Adrenal gland (tissue), 19 donors: ENCODE data around the gene EFNA4. TPM values are rescaled to one million over a fixed set of nuclear protein-coding genes. Genes with fewer than 3 reads are reported as not detected.
A peak's percentile ranks its signal among the peaks of the same experiment; 100 is the strongest.

ENCODE experiments used
- DNase-seq, 7 donors: peaks; one replicate each; pipeline ENCODE4 v3.0.0-alpha.2; 2019 to 2020
- H3K27ac ChIP-seq, 5 donors: fragments of 200-600 bp; sonication (generic) in 4 of 5; 1 replicate in 3 of 5; 2 replicates in 2 of 5; pipeline versions ENCODE4 v1.5.1 to v1.8.0; 2016 to 2020; ENCODE audit warnings: mild to moderate bottlenecking in 1 of 5
- H3K27me3 ChIP-seq: fragments of 200-600 bp; 2 replicates; pipeline ENCODE4 v1.8.0; 2021
- H3K36me3 ChIP-seq, 2 donors: fragments of 200-600 bp; replicated peaks in 1 of 2; 1 replicate in 1 of 2; 2 replicates in 1 of 2; pipeline versions ENCODE4 v1.5.1 to v1.8.0; 2018 to 2022
- H3K4me1 ChIP-seq, 2 donors: fragments of 200-600 bp; replicated peaks in 1 of 2; 1 replicate in 1 of 2; 2 replicates in 1 of 2; pipeline versions ENCODE4 v1.5.1 to v1.8.0; 2018 to 2021
- H3K4me3 ChIP-seq, 4 donors: fragments of 200-600 bp; sonication (generic) in 3 of 4; one replicate each; pipeline ENCODE4 v1.5.1; 2016 to 2018
- H3K9me3 ChIP-seq, 3 donors: fragments of 200-600 bp; sonication (generic) in 1 of 3; replicated peaks in 1 of 3; 1 replicate in 2 of 3; 2 replicates in 1 of 3; pipeline versions ENCODE4 v1.5.1 to v1.8.0; 2016 to 2021
- POLR2A ChIP-seq, 2 donors: fragments of 450-650 bp; IDR thresholded peaks; one replicate each; pipeline ENCODE4 v1.6.1; 2017; ENCODE audit warnings: antibody characterized with exemption in 2 of 2, mild to moderate bottlenecking in 2 of 2, moderate library complexity in 1 of 2
- WGBS, 4 donors: extraction: QIAGEN DNeasy Blood & Tissue Kit in 2 of 4; methylation state at CpG; one replicate each; pipeline versions ENCODE4 v1.1.5 to v1.1.7; 2013 to 2017; 5-methylcytosine and 5-hydroxymethylcytosine counted together
- intact Hi-C, 2 donors: fragments of 100-400 bp; cut with DNase I; formaldehyde crosslinking; loops; one replicate each; pipeline versions ENCODE4 v1.14.1 to v1.15.0; 2022 to 2023
- long read RNA-seq, 10 donors: library from polyadenylated mRNA in 3 of 10; unstranded in 2 of 10; stranded (forward) in 1 of 10; transcript quantifications; one replicate each; pipeline ENCODE4 v2.0.0 and lab custom pipeline, GENCODE V29; 2021 to 2026
- polyA plus RNA-seq, 3 donors: library from polyadenylated mRNA; stranded (reverse); fragments of 200-250 nt in 2 of 3; fragments of 350-450 nt in 1 of 3; fragmentation: Illumina TruSeq in 1 of 3; extraction: RNeasy Lipid Tissue Mini Kit (QIAGEN cat#74804) in 1 of 3; gene quantifications; one replicate each; pipeline ENCODE4 v1.2.3, GENCODE V29; 2013 to 2014
- total RNA-seq, 9 donors: library from RNA; depleted of rRNA in 4 of 9; stranded (reverse); fragments of >200 nt in 4 of 9; fragments of 120-200 nt in 1 of 9; fragmentation: NEBNext Ultra II Directional in 1 of 9; extraction: Animal tissue kit (Norgen Biotek cat#: 25700) in 1 of 9; gene quantifications; one replicate each; pipeline versions ENCODE4 v1.1.0 to v1.2.4, GENCODE V29; 2013 to 2023
- TF ChIP-seq, protein P1 (sequence below), 6 experiments: fragments of 450-650 bp in 4 of 6; fragments of 200-600 bp in 2 of 6; sonication (generic) in 1 of 6; IDR thresholded peaks; 1 replicate in 5 of 6; 2 replicates in 1 of 6; pipeline versions ENCODE4 v1.5.1 to v1.8.0; 2016 to 2021; ENCODE audit warnings: antibody characterized with exemption in 6 of 6, mild to moderate bottlenecking in 2 of 6, moderate library complexity in 1 of 6
- donor health status: healthy with polysubstance abuse.
- donor health status: Bipolar disorder and iron deficiency.
- donor health status: DM: yes; HTN: yes; CAD: no.
- donor health status: DM: no; HTN: no; CAD: no.
- donor health status: DM: no; HTN: no; CAD: no.
- donor health status: DM: yes; HTN: yes; CAD: no.

EFNA4 gene, protein sequence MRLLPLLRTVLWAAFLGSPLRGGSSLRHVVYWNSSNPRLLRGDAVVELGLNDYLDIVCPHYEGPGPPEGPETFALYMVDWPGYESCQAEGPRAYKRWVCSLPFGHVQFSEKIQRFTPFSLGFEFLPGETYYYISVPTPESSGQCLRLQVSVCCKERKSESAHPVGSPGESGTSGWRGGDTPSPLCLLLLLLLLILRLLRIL
- 10 to 100 TPM in 5 of 9 donors, 1 to 10 TPM in 4; 3.5 to 28.7 (median 12.7) TPM for total RNA-seq
- 10 to 100 TPM; 10.0 to 23.5 (median 12.1) TPM for polyA plus RNA-seq
- long read RNA-seq, donor 1, transcript EFNA4-202 (4 exons, 1,263 nt) = major isoform, 15 of 18 reads
- long read RNA-seq, donor 1, partial matches to known transcripts = 0 of 18 reads
- long read RNA-seq, donor 1, other reads (novel, unspliced or antisense) = 0 of 18 reads
- long read RNA-seq, donor 2, transcript EFNA4-202 (4 exons, 1,263 nt) = major isoform, 9 of 9 reads
- long read RNA-seq, donor 2, partial matches to known transcripts = 0 of 9 reads
- long read RNA-seq, donor 2, other reads (novel, unspliced or antisense) = 0 of 9 reads
- long read RNA-seq, donor 3, transcript EFNA4-202 (4 exons, 1,263 nt) = major isoform, 11 of 11 reads
- long read RNA-seq, donor 3, partial matches to known transcripts = 0 of 11 reads
- long read RNA-seq, donor 3, other reads (novel, unspliced or antisense) = 0 of 11 reads
- long read RNA-seq, donor 4, transcript EFNA4-202 (4 exons, 1,263 nt) = major isoform, 8 of 14 reads
- long read RNA-seq, donor 4, partial matches to known transcripts = 0 of 14 reads
- long read RNA-seq, donor 4, other reads (novel, unspliced or antisense) = 3 of 14 reads
- long read RNA-seq, donor 5, transcript EFNA4-202 (4 exons, 1,263 nt) = major isoform, 9 of 11 reads
- long read RNA-seq, donor 5, partial matches to known transcripts = 0 of 11 reads
- long read RNA-seq, donor 5, other reads (novel, unspliced or antisense) = 0 of 11 reads
- long read RNA-seq, donor 6, transcript EFNA4-202 (4 exons, 1,263 nt) = major isoform, 7 of 10 reads
- long read RNA-seq, donor 6, partial matches to known transcripts = 3 of 10 reads
- long read RNA-seq, donor 6, other reads (novel, unspliced or antisense) = 0 of 10 reads
- long read RNA-seq, donor 7, transcript EFNA4-202 (4 exons, 1,263 nt) = major isoform, 9 of 19 reads
- long read RNA-seq, donor 7, partial matches to known transcripts = 10 of 19 reads
- long read RNA-seq, donor 7, other reads (novel, unspliced or antisense) = 0 of 19 reads
- long read RNA-seq, donor 8, partial matches to known transcripts = 0 of 4 reads
- long read RNA-seq, donor 8, other reads (novel, unspliced or antisense) = 0 of 4 reads
- long read RNA-seq, donor 9, transcript EFNA4-202 (4 exons, 1,263 nt) = major isoform, 8 of 8 reads
- long read RNA-seq, donor 9, partial matches to known transcripts = 0 of 8 reads
- long read RNA-seq, donor 9, other reads (novel, unspliced or antisense) = 0 of 8 reads
- long read RNA-seq, donor 10, partial matches to known transcripts = 0 of 4 reads
- long read RNA-seq, donor 10, other reads (novel, unspliced or antisense) = 0 of 4 reads

DNA sequence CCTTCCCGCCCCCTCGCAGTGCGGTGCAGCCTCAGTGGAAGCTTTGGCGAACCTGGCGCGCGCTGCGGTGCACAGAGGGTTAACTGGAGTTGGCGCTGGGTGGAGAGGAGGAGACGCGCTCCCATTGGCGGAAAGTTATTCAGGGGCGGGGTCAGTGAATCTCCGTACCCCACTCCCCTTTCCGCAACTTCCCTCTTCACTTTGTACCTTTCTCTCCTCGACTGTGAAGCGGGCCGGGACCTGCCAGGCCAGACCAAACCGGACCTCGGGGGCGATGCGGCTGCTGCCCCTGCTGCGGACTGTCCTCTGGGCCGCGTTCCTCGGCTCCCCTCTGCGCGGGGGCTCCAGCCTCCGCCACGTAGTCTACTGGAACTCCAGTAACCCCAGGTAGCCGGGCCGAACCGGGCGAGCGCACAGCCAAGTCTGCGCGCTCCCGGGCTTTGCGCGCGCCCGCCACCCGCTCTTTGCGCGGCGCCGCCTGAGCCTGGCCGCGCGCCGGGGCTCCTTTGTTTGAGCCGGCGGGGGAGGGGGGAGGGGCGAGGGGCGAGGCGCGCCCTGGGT lies at the start of gene EFNA4:
Gene EFNA4 (plus strand): TSS at position 191 of the 561 bp plus-strand sequence. CDS start 84 bp downstream, at position 275.
- Histone ChIP-seq H3K9me3 (no peaks in the 10 kb centered on the region), H3K4me1 (peaks cover 11 to 36% of the 10 kb centered on the region in 2 donors), H3K36me3 (peaks cover 0 to 2% of the 10 kb centered on the region in 2 donors), H3K27me3 (no peaks in the 10 kb centered on the region), H3K27ac (peak within 1 kb of the TSS; percentile 20 to 94 (median 78)), H3K4me3 (peak within 1 kb of the TSS; percentile 60 to 89 (median 68))
- intact Hi-C loops = loop anchor here in 1 of 2 donors (2.0 to 5.0 kb wide), 2 partner anchors 21 to 156 kb away; no protein-coding TSS in a partner anchor
- DNase-seq = peak; percentile 85 to 91 (median 89)
- 0 to 1% (median 0%) methylated on average over 17 to 57 of the region's 57 CpGs for WGBS, 4 donors
- peak; percentile 32 to 69 for TF ChIP-seq POLR2A (IDR thresholded peaks at IDR 0.05)
- TF ChIP-seq, protein P1, sequence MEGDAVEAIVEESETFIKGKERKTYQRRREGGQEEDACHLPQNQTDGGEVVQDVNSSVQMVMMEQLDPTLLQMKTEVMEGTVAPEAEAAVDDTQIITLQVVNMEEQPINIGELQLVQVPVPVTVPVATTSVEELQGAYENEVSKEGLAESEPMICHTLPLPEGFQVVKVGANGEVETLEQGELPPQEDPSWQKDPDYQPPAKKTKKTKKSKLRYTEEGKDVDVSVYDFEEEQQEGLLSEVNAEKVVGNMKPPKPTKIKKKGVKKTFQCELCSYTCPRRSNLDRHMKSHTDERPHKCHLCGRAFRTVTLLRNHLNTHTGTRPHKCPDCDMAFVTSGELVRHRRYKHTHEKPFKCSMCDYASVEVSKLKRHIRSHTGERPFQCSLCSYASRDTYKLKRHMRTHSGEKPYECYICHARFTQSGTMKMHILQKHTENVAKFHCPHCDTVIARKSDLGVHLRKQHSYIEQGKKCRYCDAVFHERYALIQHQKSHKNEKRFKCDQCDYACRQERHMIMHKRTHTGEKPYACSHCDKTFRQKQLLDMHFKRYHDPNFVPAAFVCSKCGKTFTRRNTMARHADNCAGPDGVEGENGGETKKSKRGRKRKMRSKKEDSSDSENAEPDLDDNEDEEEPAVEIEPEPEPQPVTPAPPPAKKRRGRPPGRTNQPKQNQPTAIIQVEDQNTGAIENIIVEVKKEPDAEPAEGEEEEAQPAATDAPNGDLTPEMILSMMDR (IDR thresholded peaks at IDR 0.05) = no peak

DNA sequence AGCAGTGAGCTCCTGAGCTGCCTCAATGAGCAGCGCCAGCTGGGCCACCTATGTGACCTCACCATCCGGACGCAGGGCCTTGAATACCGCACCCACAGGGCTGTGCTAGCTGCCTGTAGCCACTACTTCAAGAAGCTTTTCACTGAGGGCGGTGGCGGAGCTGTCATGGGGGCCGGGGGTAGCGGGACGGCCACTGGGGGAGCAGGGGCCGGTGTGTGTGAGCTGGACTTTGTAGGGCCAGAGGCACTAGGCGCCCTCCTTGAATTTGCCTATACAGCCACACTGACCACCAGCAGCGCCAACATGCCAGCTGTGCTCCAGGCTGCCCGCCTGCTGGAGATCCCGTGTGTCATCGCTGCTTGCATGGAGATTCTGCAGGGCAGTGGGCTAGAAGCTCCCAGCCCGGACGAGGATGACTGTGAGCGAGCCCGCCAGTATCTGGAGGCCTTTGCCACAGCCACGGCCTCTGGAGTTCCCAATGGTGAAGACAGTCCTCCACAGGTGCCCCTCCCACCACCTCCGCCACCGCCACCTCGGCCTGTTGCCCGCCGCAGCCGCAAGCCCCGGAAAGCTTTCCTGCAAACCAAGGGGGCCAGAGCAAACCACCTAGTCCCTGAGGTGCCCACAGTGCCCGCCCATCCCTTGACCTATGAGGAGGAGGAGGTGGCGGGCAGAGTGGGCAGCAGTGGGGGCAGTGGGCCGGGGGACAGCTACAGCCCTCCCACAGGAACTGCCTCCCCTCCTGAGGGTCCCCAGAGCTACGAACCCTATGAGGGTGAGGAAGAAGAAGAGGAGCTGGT lies 48.6 kb upstream of the EFNA4 start:
- peaks cover 51 to 62% of the 10 kb centered on the region in 2 donors for H3K4me1 ChIP-seq

More for the DNA sequence above, 48.6 kb upstream of the EFNA4 start:
- peak in 2 of 7 donors; percentile 31 to 57 for DNase-seq
- peaks cover 0 to 24% of the 10 kb centered on the region in 2 donors for H3K36me3 ChIP-seq
- H3K27me3 ChIP-seq = no peaks in the 10 kb centered on the region
- H3K27ac ChIP-seq = no peak overlapping the region
- no peak overlapping the region for H3K4me3 ChIP-seq
- 85 to 94% (median 90%) methylated on average over 16 to 31 of the region's 31 CpGs for WGBS, 4 donors
- no peaks in the 10 kb centered on the region for H3K9me3 ChIP-seq
- TF ChIP-seq, protein P1 (IDR thresholded peaks at IDR 0.05) = no peak
- no peak for TF ChIP-seq POLR2A (IDR thresholded peaks at IDR 0.05)
- intact Hi-C loops = no loop called here
